Endothelial cell of umbilical vein (primary cell): ENCODE measurements around the gene FBLN7. TPM values are rescaled to one million over a fixed set of nuclear protein-coding genes. Genes with fewer than 3 reads are reported as not detected.

Source experiments
- BruUV-seq: library from RNA; stranded (reverse); fragments of 400-500 nt; replicated peaks from 2 replicates; lab custom pipeline; 2021; lab: Mats Ljungman, UMichigan
- CTCF ChIA-PET: fragments of 300-600, 350-600 bp; sonication (Branson Sonifier 250); formaldehyde crosslinking; loops from one replicate; lab custom pipeline; 2021; ENCODE audit warnings: antibody characterized with exemption, inconsistent platforms; lab: Charles Lee
- POLR2A ChIA-PET: fragments of 300-600, 350-600 bp; sonication (Branson Sonifier 250); formaldehyde crosslinking; loops from one replicate; lab custom pipeline; 2021; ENCODE audit warnings: antibody characterized with exemption, inconsistent platforms; lab: Charles Lee
- DNase-seq: peaks from one replicate; pipeline ENCODE4 v3.0.0-alpha.2; 2011; ENCODE audit warnings: low read depth, low spot score
- FAIRE-seq: peaks from 2 replicates; lab custom pipeline; 2011; peaks lifted over from hg19 to GRCh38; lab: Jason Lieb, UNC
- H2AFZ ChIP-seq: 2 replicates; pipeline ENCODE4 v1.6.0; 2012; ENCODE audit warnings: low read depth, low read length, control low read depth, inconsistent platforms
- H3K27ac ChIP-seq: 2 replicates; pipeline ENCODE4 v1.5.1; 2011; ENCODE audit warnings: low read depth, mild to moderate bottlenecking, control low read depth, low read length, moderate library complexity; ENCODE audit not compliant: insufficient read depth
- H3K27me3 ChIP-seq, 2 experiments: 2 replicates each; pipeline versions ENCODE4 v1.6.0 to v1.6.1; 2011; ENCODE audit warnings: low read length in 2 of 2, mixed read lengths in 1 of 2; ENCODE audit not compliant: control insufficient read depth in 2 of 2, insufficient read depth in 2 of 2
- H3K36me3 ChIP-seq, 2 experiments: 2 replicates in 1 of 2; 3 replicates in 1 of 2; pipeline ENCODE4 v1.5.1; 2011; ENCODE audit warnings: low read length in 2 of 2, mild to moderate bottlenecking in 1 of 2, moderate library complexity in 1 of 2; ENCODE audit not compliant: control insufficient read depth in 2 of 2, insufficient read depth in 2 of 2; ENCODE audit errors: extremely low read depth in 1 of 2
- H3K4me1 ChIP-seq: 3 replicates; pipeline ENCODE4 v1.5.1; 2011; ENCODE audit warnings: mild to moderate bottlenecking, low read length; ENCODE audit not compliant: control insufficient read depth, insufficient read depth; ENCODE audit errors: extremely low read depth
- H3K4me2 ChIP-seq: 2 replicates; pipeline ENCODE4 v1.6.1; 2011; ENCODE audit warnings: low read length, control low read depth, mixed read lengths; ENCODE audit not compliant: insufficient read depth
- H3K4me3 ChIP-seq, 3 experiments: fragments of 200-600 bp in 1 of 3; sonication (generic), shearing (Covaris generic) in 1 of 3; replicated peaks in 1 of 3; 2 replicates each; pipeline ENCODE4 v1.5.1; 2011 to 2016; ENCODE audit warnings: control low read depth in 3 of 3, low read length in 3 of 3, mild to moderate bottlenecking in 2 of 3, inconsistent platforms in 1 of 3, low read depth in 1 of 3, moderate library complexity in 1 of 3; ENCODE audit not compliant: insufficient read depth in 1 of 3
- H3K79me2 ChIP-seq: 2 replicates; pipeline ENCODE4 v1.6.0; 2012; ENCODE audit warnings: low read length, inconsistent platforms; ENCODE audit not compliant: control insufficient read depth, insufficient read depth
- H3K9ac ChIP-seq: replicated peaks from 2 replicates; pipeline ENCODE3; 2011; ENCODE audit warnings: low read length, control low read depth; ENCODE audit not compliant: insufficient read depth; ENCODE audit errors: extremely low read depth
- H3K9me1 ChIP-seq: replicated peaks from 3 replicates; pipeline ENCODE4 v1.6.0; 2011; ENCODE audit warnings: mild to moderate bottlenecking, low read length; ENCODE audit not compliant: control insufficient read depth, insufficient read depth; ENCODE audit errors: extremely low read depth
- H3K9me3 ChIP-seq: replicated peaks from 2 replicates; pipeline ENCODE4 v1.5.1; 2012; ENCODE audit warnings: low read length, inconsistent platforms; ENCODE audit not compliant: control insufficient read depth, insufficient read depth
- H4K20me1 ChIP-seq: replicated peaks from 2 replicates; pipeline ENCODE3; 2011; ENCODE audit warnings: mild to moderate bottlenecking, low read length; ENCODE audit not compliant: control insufficient read depth, insufficient read depth; ENCODE audit errors: extremely low read depth
- EZH2 ChIP-seq: IDR thresholded peaks from 2 replicates; pipeline ENCODE4 v1.6.1; 2012; ENCODE audit warnings: borderline replicate concordance, low read depth, mild to moderate bottlenecking, moderate library complexity, low read length, inconsistent platforms; ENCODE audit not compliant: severe bottlenecking
- FOS ChIP-seq: IDR thresholded peaks from 2 replicates; pipeline ENCODE4 v1.6.1; 2011; ENCODE audit warnings: mild to moderate bottlenecking, low read length, moderate library complexity, borderline replicate concordance; ENCODE audit not compliant: insufficient read depth
- GATA2 ChIP-seq: IDR thresholded peaks from 2 replicates; pipeline ENCODE4 v1.7.0; 2011; ENCODE audit warnings: low read depth, mild to moderate bottlenecking, moderate library complexity, mixed read lengths, low read length; ENCODE audit not compliant: insufficient read length, insufficient read depth
- JUN ChIP-seq: IDR thresholded peaks from 2 replicates; pipeline ENCODE4 v1.6.1; 2011; ENCODE audit warnings: borderline replicate concordance, low read depth; ENCODE audit not compliant: insufficient read length, insufficient read depth
- MYC ChIP-seq: IDR thresholded peaks from one replicate; pipeline ENCODE4 v1.6.1; 2011; ENCODE audit warnings: mild to moderate bottlenecking, low read depth, low read length
- POLR2A ChIP-seq: IDR thresholded peaks from 2 replicates; pipeline ENCODE4 v1.6.1; 2012; ENCODE audit warnings: low read depth, mild to moderate bottlenecking, control low read depth, low read length
- POLR2AphosphoS5 ChIP-seq: IDR thresholded peaks from 2 replicates; pipeline ENCODE4 v1.6.1; 2012; ENCODE audit warnings: low read depth, mild to moderate bottlenecking, control low read depth, low read length, moderate library complexity; ENCODE audit not compliant: insufficient read depth
- dilution Hi-C: fragments of 300-500 bp; cut with MboI; formaldehyde crosslinking; loops from one replicate; pipeline ENCODE4 v1.15.0; 2019; ENCODE audit warnings: low sequenced_read_pairs; ENCODE audit not compliant: extremely low pct_ligation_motif_present
- intact Hi-C: fragments of 100-400 bp; cut with micrococcal nuclease; formaldehyde crosslinking; loops from one replicate; pipeline ENCODE4 v1.10.0; 2022
- polyA plus RNA-seq, 4 experiments: library from polyadenylated mRNA; depleted of rRNA in 3 of 4; stranded (reverse) in 3 of 4; unstranded in 1 of 4; fragments of >200 nt; gene quantifications; 2 replicates each; pipeline versions ENCODE4 v1.2.1 to v1.2.3, GENCODE V29; 2011 to 2012; ENCODE audit warnings: missing spikeins in 1 of 4
- total RNA-seq: library from RNA; stranded (reverse); gene quantifications from 2 replicates; pipeline ENCODE4 v1.2.3, GENCODE V29; 2021
- TF ChIP-seq, protein P1 (sequence below), 2 donors: IDR thresholded peaks; 1 replicate in 1 of 2; 2 replicates in 1 of 2; pipeline ENCODE4 v1.5.1; 2011; ENCODE audit warnings: low read length in 2 of 2, mild to moderate bottlenecking in 2 of 2, moderate library complexity in 2 of 2, control low read depth in 1 of 2, inconsistent platforms in 1 of 2, low read depth in 1 of 2; ENCODE audit not compliant: insufficient read depth in 1 of 2; ENCODE audit errors: extremely low read depth in 1 of 2
- TF ChIP-seq, protein P2 (sequence below): IDR thresholded peaks from 2 replicates; pipeline ENCODE4 v1.6.1; 2011; ENCODE audit not compliant: insufficient read depth, insufficient read length

Gene FBLN7
- total and polyA plus RNA-seq, 2 donors (not counting 3 experiments of a cell fraction or from before 2014, with no cell fraction given), result 3.1 to 3.3 TPM

DNA sequence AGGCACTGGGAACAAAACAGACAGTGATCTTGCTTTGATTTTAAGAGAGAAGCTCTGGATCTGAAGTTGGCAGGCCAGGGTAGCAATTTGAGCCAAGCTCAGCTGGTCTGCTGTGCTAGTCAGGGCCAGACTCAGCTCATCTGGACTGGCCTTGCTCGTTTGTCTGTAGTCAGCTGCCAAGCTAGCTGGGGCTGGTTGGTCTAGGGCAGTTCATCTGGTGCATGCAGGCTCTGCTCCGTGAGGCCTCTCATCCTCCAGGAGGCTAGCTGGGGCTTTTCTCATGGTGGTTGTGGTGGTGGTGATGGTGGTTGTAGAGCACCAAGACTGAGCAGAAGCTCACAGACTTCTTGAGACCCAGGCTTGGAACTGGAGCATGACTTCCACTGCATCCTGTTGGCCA lies 10.3 kb downstream of the FBLN7 start:
- CTCF ChIA-PET, result interaction anchor here (1.0 to 1.4 kb wide), 2 partner anchors 13 to 42 kb away, joined by 3 to 4 read pairs; no protein-coding TSS in a partner anchor
- Histone ChIP-seq H2AFZ (no peak overlapping the region), H3K4me1 (peaks cover 8% of the 10 kb centered on the region), H4K20me1 (no peaks in the 10 kb centered on the region), H3K4me3 (no peak overlapping the region), H3K27ac (no peak overlapping the region), H3K36me3 (no peaks in the 10 kb centered on the region), H3K9me1 (no peaks in the 10 kb centered on the region), H3K9me3 (no peaks in the 10 kb centered on the region), H3K79me2 (no peaks in the 10 kb centered on the region), H3K27me3 (no peaks in the 10 kb centered on the region), H3K9ac (no peak overlapping the region), H3K4me2 (no peak overlapping the region)
- no peak for DNase-seq
- FAIRE-seq, result no peak
- intact Hi-C loops (no loop called here), dilution Hi-C loops (no loop called here)
- TF ChIP-seq MYC, result no peak
- no peak for TF ChIP-seq POLR2A
- no peak for TF ChIP-seq FOS
- TF ChIP-seq JUN, result no peak
- TF ChIP-seq, protein P1, sequence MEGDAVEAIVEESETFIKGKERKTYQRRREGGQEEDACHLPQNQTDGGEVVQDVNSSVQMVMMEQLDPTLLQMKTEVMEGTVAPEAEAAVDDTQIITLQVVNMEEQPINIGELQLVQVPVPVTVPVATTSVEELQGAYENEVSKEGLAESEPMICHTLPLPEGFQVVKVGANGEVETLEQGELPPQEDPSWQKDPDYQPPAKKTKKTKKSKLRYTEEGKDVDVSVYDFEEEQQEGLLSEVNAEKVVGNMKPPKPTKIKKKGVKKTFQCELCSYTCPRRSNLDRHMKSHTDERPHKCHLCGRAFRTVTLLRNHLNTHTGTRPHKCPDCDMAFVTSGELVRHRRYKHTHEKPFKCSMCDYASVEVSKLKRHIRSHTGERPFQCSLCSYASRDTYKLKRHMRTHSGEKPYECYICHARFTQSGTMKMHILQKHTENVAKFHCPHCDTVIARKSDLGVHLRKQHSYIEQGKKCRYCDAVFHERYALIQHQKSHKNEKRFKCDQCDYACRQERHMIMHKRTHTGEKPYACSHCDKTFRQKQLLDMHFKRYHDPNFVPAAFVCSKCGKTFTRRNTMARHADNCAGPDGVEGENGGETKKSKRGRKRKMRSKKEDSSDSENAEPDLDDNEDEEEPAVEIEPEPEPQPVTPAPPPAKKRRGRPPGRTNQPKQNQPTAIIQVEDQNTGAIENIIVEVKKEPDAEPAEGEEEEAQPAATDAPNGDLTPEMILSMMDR (IDR thresholded peaks at IDR 0.05; ENCODE audit: extremely low read depth in 1 of 2, insufficient read depth in 1 of 2, low read depth in 1 of 2, low read length in 2 of 2), result no peak
- no peak for TF ChIP-seq EZH2
- TF ChIP-seq, protein P2, sequence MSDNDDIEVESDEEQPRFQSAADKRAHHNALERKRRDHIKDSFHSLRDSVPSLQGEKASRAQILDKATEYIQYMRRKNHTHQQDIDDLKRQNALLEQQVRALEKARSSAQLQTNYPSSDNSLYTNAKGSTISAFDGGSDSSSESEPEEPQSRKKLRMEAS, result no peak
- TF ChIP-seq GATA2, result no peak
- no peak for TF ChIP-seq POLR2AphosphoS5
- POLR2A ChIA-PET, result no interaction called here
- BruUV-seq, result no TSS peak
